ENCODE data around the gene ZNF236.
A peak's percentile ranks its signal among the peaks of the same experiment; 100 is the strongest.

Gene ZNF236

DNA sequence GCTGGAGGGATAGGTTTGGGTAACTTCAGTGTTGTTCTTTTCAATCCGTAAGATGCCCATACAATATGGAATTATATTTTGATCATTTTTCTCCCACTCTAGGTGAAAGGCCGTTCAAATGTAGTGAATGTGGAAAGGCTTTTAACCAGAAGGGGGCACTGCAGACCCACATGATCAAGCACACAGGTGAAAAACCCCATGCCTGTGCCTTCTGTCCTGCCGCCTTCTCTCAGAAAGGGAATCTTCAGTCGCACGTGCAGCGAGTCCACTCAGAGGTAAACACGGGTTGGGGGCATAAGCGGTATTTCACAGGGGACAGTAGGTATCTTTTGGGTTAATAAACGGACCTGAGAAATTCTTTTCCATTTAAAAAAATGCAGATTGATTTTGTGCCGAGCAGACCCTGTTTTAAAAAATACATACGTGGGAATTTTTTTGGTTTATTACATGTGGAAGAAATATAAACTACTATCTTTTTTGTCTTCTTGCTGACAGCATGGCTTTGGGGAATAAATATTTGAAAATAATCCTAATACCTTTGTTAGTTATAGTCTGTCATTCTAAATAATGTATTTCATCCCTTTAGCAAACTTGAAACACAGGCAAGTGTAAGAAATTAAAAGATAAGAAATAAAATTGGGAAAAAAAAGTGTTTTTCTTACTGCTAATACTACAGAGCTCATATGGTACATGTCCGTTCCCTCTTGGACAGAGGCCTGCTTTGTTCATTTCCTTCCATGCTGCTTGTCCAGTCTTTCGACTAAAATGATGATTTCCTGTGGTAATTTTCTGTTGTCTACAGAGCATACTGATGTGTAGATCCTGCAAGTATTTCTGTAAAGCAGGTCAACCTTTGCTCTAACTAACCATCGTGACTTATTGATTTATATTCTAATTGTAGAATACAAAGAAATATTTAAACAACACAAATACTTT is 53.3 kb downstream of the ZNF236 start:
- peak; percentile 55 for DNase-seq (ENCODE audit: low read depth)
- no peak overlapping the region for H3K4me3 ChIP-seq (replicated peaks; ENCODE audit: low read depth, low read length)
- TF ChIP-seq, protein P1, sequence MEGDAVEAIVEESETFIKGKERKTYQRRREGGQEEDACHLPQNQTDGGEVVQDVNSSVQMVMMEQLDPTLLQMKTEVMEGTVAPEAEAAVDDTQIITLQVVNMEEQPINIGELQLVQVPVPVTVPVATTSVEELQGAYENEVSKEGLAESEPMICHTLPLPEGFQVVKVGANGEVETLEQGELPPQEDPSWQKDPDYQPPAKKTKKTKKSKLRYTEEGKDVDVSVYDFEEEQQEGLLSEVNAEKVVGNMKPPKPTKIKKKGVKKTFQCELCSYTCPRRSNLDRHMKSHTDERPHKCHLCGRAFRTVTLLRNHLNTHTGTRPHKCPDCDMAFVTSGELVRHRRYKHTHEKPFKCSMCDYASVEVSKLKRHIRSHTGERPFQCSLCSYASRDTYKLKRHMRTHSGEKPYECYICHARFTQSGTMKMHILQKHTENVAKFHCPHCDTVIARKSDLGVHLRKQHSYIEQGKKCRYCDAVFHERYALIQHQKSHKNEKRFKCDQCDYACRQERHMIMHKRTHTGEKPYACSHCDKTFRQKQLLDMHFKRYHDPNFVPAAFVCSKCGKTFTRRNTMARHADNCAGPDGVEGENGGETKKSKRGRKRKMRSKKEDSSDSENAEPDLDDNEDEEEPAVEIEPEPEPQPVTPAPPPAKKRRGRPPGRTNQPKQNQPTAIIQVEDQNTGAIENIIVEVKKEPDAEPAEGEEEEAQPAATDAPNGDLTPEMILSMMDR (IDR thresholded peaks at IDR 0.05; ENCODE audit: low read length, missing control alignments) = peak; percentile 68

DNA sequence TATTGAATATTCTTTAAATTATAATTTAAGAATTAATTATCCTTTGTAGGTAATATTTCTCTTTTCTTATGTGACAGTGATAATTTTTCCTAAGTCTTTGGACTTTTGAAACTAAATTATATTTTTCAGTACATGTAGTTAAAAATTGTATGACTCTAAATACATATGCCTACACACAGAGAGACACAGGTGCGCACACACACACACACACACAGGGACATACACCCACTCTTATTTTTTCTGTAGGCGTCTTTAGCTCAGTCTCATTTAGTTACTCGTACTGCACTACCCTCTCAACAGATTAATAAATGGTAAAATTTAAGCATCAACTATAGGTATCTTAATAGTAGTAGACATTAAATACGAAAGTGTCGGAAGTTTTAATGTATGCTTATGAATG is 56.1 kb downstream of the ZNF236 start:
- DNase-seq (ENCODE audit: low read depth) = no peak
- TF ChIP-seq, protein P1 (IDR thresholded peaks at IDR 0.05; ENCODE audit: low read length, missing control alignments) = no peak
- no peak overlapping the region for H3K4me3 ChIP-seq (replicated peaks; ENCODE audit: low read depth, low read length)

DNA sequence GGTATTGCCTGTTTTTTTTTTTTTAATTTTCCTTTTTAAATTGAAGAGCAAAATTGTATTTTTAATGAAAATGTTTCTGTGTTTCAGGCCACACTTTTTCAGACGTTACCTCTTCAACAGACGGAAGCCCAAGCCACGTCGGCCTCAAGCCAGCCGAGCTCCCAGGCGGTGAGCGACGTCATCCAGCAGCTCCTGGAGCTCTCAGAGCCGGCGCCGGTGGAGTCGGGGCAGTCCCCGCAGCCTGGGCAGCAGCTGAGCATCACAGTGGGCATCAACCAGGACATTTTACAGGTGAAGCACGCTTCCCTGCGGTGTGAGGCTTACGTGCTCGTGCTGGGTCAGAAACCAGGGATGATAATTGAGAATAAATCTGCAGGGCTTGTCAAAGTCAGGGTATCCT is 57.7 kb downstream of the ZNF236 start:
- TF ChIP-seq, protein P1 (IDR thresholded peaks at IDR 0.05; ENCODE audit: low read length, missing control alignments) = no peak

DNA sequence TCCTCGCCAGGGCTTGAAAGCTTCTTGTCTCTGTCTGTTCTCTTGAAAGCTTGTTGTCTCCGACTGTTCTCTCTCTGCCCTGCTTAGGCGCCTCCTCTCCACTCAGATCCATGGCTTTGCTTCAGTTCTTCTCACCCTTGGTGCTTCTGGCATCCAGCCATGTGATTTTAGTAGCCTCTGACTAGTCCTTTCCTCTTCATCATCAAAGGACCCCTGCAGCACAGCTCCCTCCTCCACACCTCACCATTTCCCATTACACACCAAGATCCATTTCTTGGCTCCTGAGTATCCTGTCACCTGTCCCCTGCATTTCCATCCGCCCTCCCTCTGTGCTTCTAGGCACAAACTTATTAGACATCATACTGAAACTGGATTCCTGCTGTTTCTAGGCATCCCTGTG is 59.4 kb downstream of the ZNF236 start:
- no peak for DNase-seq (ENCODE audit: low read depth)
- no peak overlapping the region for H3K4me3 ChIP-seq (replicated peaks; ENCODE audit: low read depth, low read length)
- TF ChIP-seq, protein P1 (IDR thresholded peaks at IDR 0.05; ENCODE audit: low read length, missing control alignments) = no peak

More for the DNA sequence above, 57.7 kb downstream of the ZNF236 start:
- no peak overlapping the region for H3K4me3 ChIP-seq (replicated peaks; ENCODE audit: low read depth, low read length)
- DNase-seq (ENCODE audit: low read depth) = no peak

DNA sequence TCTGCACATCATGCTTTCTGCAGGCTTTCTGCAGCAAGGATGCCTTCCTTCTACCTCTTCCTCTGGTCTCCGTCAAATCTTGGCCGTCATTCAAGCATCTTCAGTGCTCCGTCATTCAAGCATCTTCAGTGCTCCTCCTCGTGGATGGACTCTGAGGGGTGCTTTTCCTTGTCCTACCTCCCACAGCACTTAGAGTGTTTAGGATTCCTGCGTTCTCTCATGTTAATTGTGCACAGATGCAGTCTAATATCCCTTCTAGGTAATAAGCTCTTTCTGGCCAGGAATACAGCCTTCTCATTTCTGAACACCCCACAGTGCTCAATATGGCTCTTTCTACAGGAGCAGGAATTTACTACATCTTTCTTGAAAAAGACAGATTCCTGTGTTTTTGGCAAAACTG is 59.8 kb downstream of the ZNF236 start:
- TF ChIP-seq, protein P1 (IDR thresholded peaks at IDR 0.05; ENCODE audit: low read length, missing control alignments) = no peak

DNA sequence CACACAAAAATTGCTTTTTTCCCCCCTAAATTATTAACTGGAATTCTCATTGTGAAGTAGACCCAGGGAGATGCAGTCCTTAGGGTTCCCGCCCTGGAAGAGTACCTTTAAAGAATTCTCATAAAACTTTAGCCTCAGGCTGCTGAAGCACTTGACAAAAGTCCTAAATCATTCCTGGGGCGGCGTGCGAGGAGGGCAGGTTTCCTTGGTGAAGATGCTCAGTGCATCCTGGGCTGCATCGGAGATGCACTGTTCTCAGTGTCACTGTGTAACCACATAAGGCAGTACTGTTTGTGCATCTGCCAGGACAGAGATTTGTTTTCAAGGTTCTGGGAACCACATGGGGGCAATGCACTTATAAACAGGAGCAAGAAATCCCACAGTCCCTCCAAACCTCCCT is 62.6 kb downstream of the ZNF236 start:
- no peak overlapping the region for H3K4me3 ChIP-seq (replicated peaks; ENCODE audit: low read depth, low read length)
- no peak for DNase-seq (ENCODE audit: low read depth)
- TF ChIP-seq, protein P1 (IDR thresholded peaks at IDR 0.05; ENCODE audit: low read length, missing control alignments) = no peak

More for the DNA sequence above, 59.8 kb downstream of the ZNF236 start:
- no peak for DNase-seq (ENCODE audit: low read depth)
- H3K4me3 ChIP-seq (replicated peaks; ENCODE audit: low read depth, low read length) = no peak overlapping the region

All from fibroblast of pulmonary artery (primary cell).